ENCODE measurements around the gene RFESD.

DNA sequence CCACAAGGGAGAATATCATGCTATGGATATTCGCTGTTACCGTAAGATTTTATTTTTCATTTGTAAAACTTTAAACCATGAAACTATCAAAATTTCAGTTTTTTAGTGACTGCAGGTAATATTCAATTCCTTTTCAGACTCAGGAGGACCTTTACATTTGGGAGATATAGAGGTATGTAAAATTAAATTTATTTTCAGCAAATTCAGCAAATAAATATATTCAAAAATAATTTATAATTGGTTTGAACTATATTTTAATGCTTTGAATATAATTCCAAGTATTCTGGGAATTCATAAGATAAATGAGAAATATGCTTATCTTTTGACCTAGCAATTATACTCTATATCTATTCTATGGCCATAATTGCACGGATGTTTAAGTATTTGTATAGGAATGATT is 7.6 kb downstream of the RFESD start:
- TF ChIP-seq CTCF (IDR thresholded peaks at IDR 0.05): no peak
- no peak for TF ChIP-seq POLR2A (IDR thresholded peaks at IDR 0.05)

Data from lower leg skin (tissue), 3 donors.